Endothelial cell of umbilical vein (primary cell): ENCODE results near the gene RAB44. TPM values are rescaled to one million over a fixed set of nuclear protein-coding genes. Genes with fewer than 3 reads are reported as not detected.

Experiments
- BruUV-seq: library from RNA; stranded (reverse); fragments of 400-500 nt; replicated peaks from 2 replicates; lab custom pipeline; 2021; lab: Mats Ljungman, UMichigan
- CTCF ChIA-PET: fragments of 300-600, 350-600 bp; sonication (Branson Sonifier 250); formaldehyde crosslinking; loops from one replicate; lab custom pipeline; 2021; ENCODE audit warnings: antibody characterized with exemption, inconsistent platforms; lab: Charles Lee
- POLR2A ChIA-PET: fragments of 300-600, 350-600 bp; sonication (Branson Sonifier 250); formaldehyde crosslinking; loops from one replicate; lab custom pipeline; 2021; ENCODE audit warnings: antibody characterized with exemption, inconsistent platforms; lab: Charles Lee
- DNase-seq: peaks from one replicate; pipeline ENCODE4 v3.0.0-alpha.2; 2011; ENCODE audit warnings: low read depth, low spot score
- FAIRE-seq: peaks from 2 replicates; lab custom pipeline; 2011; peaks lifted over from hg19 to GRCh38; lab: Jason Lieb, UNC
- H2AFZ ChIP-seq: 2 replicates; pipeline ENCODE4 v1.6.0; 2012; ENCODE audit warnings: low read depth, low read length, control low read depth, inconsistent platforms
- H3K27ac ChIP-seq: 2 replicates; pipeline ENCODE4 v1.5.1; 2011; ENCODE audit warnings: low read depth, mild to moderate bottlenecking, control low read depth, low read length, moderate library complexity; ENCODE audit not compliant: insufficient read depth
- H3K27me3 ChIP-seq, 2 experiments: 2 replicates each; pipeline versions ENCODE4 v1.6.0 to v1.6.1; 2011; ENCODE audit warnings: low read length in 2 of 2, mixed read lengths in 1 of 2; ENCODE audit not compliant: control insufficient read depth in 2 of 2, insufficient read depth in 2 of 2
- H3K36me3 ChIP-seq, 2 experiments: 2 replicates in 1 of 2; 3 replicates in 1 of 2; pipeline ENCODE4 v1.5.1; 2011; ENCODE audit warnings: low read length in 2 of 2, mild to moderate bottlenecking in 1 of 2, moderate library complexity in 1 of 2; ENCODE audit not compliant: control insufficient read depth in 2 of 2, insufficient read depth in 2 of 2; ENCODE audit errors: extremely low read depth in 1 of 2
- H3K4me1 ChIP-seq: 3 replicates; pipeline ENCODE4 v1.5.1; 2011; ENCODE audit warnings: mild to moderate bottlenecking, low read length; ENCODE audit not compliant: control insufficient read depth, insufficient read depth; ENCODE audit errors: extremely low read depth
- H3K4me2 ChIP-seq: 2 replicates; pipeline ENCODE4 v1.6.1; 2011; ENCODE audit warnings: low read length, control low read depth, mixed read lengths; ENCODE audit not compliant: insufficient read depth
- H3K4me3 ChIP-seq, 3 experiments: fragments of 200-600 bp in 1 of 3; sonication (generic), shearing (Covaris generic) in 1 of 3; replicated peaks in 1 of 3; 2 replicates each; pipeline ENCODE4 v1.5.1; 2011 to 2016; ENCODE audit warnings: control low read depth in 3 of 3, low read length in 3 of 3, mild to moderate bottlenecking in 2 of 3, inconsistent platforms in 1 of 3, low read depth in 1 of 3, moderate library complexity in 1 of 3; ENCODE audit not compliant: insufficient read depth in 1 of 3
- H3K79me2 ChIP-seq: 2 replicates; pipeline ENCODE4 v1.6.0; 2012; ENCODE audit warnings: low read length, inconsistent platforms; ENCODE audit not compliant: control insufficient read depth, insufficient read depth
- H3K9ac ChIP-seq: replicated peaks from 2 replicates; pipeline ENCODE3; 2011; ENCODE audit warnings: low read length, control low read depth; ENCODE audit not compliant: insufficient read depth; ENCODE audit errors: extremely low read depth
- H3K9me1 ChIP-seq: replicated peaks from 3 replicates; pipeline ENCODE4 v1.6.0; 2011; ENCODE audit warnings: mild to moderate bottlenecking, low read length; ENCODE audit not compliant: control insufficient read depth, insufficient read depth; ENCODE audit errors: extremely low read depth
- H3K9me3 ChIP-seq: replicated peaks from 2 replicates; pipeline ENCODE4 v1.5.1; 2012; ENCODE audit warnings: low read length, inconsistent platforms; ENCODE audit not compliant: control insufficient read depth, insufficient read depth
- H4K20me1 ChIP-seq: replicated peaks from 2 replicates; pipeline ENCODE3; 2011; ENCODE audit warnings: mild to moderate bottlenecking, low read length; ENCODE audit not compliant: control insufficient read depth, insufficient read depth; ENCODE audit errors: extremely low read depth
- EZH2 ChIP-seq: IDR thresholded peaks from 2 replicates; pipeline ENCODE4 v1.6.1; 2012; ENCODE audit warnings: borderline replicate concordance, low read depth, mild to moderate bottlenecking, moderate library complexity, low read length, inconsistent platforms; ENCODE audit not compliant: severe bottlenecking
- FOS ChIP-seq: IDR thresholded peaks from 2 replicates; pipeline ENCODE4 v1.6.1; 2011; ENCODE audit warnings: mild to moderate bottlenecking, low read length, moderate library complexity, borderline replicate concordance; ENCODE audit not compliant: insufficient read depth
- GATA2 ChIP-seq: IDR thresholded peaks from 2 replicates; pipeline ENCODE4 v1.7.0; 2011; ENCODE audit warnings: low read depth, mild to moderate bottlenecking, moderate library complexity, mixed read lengths, low read length; ENCODE audit not compliant: insufficient read length, insufficient read depth
- JUN ChIP-seq: IDR thresholded peaks from 2 replicates; pipeline ENCODE4 v1.6.1; 2011; ENCODE audit warnings: borderline replicate concordance, low read depth; ENCODE audit not compliant: insufficient read length, insufficient read depth
- MYC ChIP-seq: IDR thresholded peaks from one replicate; pipeline ENCODE4 v1.6.1; 2011; ENCODE audit warnings: mild to moderate bottlenecking, low read depth, low read length
- POLR2A ChIP-seq: IDR thresholded peaks from 2 replicates; pipeline ENCODE4 v1.6.1; 2012; ENCODE audit warnings: low read depth, mild to moderate bottlenecking, control low read depth, low read length
- POLR2AphosphoS5 ChIP-seq: IDR thresholded peaks from 2 replicates; pipeline ENCODE4 v1.6.1; 2012; ENCODE audit warnings: low read depth, mild to moderate bottlenecking, control low read depth, low read length, moderate library complexity; ENCODE audit not compliant: insufficient read depth
- dilution Hi-C: fragments of 300-500 bp; cut with MboI; formaldehyde crosslinking; loops from one replicate; pipeline ENCODE4 v1.15.0; 2019; ENCODE audit warnings: low sequenced_read_pairs; ENCODE audit not compliant: extremely low pct_ligation_motif_present
- intact Hi-C: fragments of 100-400 bp; cut with micrococcal nuclease; formaldehyde crosslinking; loops from one replicate; pipeline ENCODE4 v1.10.0; 2022
- polyA plus RNA-seq, 4 experiments: library from polyadenylated mRNA; depleted of rRNA in 3 of 4; stranded (reverse) in 3 of 4; unstranded in 1 of 4; fragments of >200 nt; gene quantifications; 2 replicates each; pipeline versions ENCODE4 v1.2.1 to v1.2.3, GENCODE V29; 2011 to 2012; ENCODE audit warnings: missing spikeins in 1 of 4
- total RNA-seq: library from RNA; stranded (reverse); gene quantifications from 2 replicates; pipeline ENCODE4 v1.2.3, GENCODE V29; 2021
- TF ChIP-seq, protein P1 (sequence below), 2 donors: IDR thresholded peaks; 1 replicate in 1 of 2; 2 replicates in 1 of 2; pipeline ENCODE4 v1.5.1; 2011; ENCODE audit warnings: low read length in 2 of 2, mild to moderate bottlenecking in 2 of 2, moderate library complexity in 2 of 2, control low read depth in 1 of 2, inconsistent platforms in 1 of 2, low read depth in 1 of 2; ENCODE audit not compliant: insufficient read depth in 1 of 2; ENCODE audit errors: extremely low read depth in 1 of 2
- TF ChIP-seq, protein P2 (sequence below): IDR thresholded peaks from 2 replicates; pipeline ENCODE4 v1.6.1; 2011; ENCODE audit not compliant: insufficient read depth, insufficient read length

The RAB44 gene
- total and polyA plus RNA-seq, 2 donors (not counting 3 experiments of a cell fraction or from before 2014, with no cell fraction given), result 0.03 to 0.11 TPM

DNA sequence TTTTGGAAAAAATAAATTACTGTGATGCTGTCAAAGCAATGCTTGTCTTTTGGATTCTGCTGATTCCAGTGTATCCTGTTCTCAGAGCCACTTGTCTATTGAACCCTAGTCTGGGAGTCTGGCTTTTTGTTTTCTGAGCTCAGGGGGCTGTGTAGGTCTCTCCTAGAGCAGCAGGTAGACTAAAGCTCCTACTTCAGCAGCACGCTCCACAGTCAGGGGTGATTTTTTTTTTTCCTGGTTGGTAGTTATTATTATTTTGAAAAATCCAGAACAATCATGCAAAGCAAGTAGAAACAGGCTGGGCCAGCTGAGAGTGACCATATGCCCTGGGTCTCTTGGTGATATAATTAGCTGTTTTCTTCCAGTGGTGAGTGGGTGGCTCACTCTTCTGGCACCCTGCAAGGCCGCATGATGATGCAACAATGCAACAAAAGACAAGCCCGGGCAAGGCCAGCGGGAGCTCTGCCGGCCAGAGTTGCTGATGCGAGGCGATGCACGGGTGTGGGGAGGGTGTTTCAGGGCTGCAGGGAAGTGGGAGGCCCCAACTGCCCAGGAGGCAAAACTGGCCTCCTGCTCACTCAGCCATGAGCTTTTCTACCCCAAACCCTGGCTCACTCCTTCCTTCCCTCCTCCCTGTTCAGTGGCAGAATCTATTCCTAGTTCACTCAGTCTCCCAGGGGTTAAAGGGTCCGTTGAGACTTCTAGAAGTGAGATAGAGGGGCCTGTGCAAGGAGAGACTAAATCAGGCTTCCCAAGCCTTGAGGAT, 30.6 kb upstream of the RAB44 start:
- Histone ChIP-seq H3K36me3 (no peaks in the 10 kb centered on the region), H3K9me1 (no peaks in the 10 kb centered on the region), H2AFZ (peak overlapping the region; percentile 56), H3K79me2 (no peaks in the 10 kb centered on the region), H3K4me1 (no peaks in the 10 kb centered on the region), H3K27ac (no peak overlapping the region), H3K4me2 (no peak overlapping the region), H3K9me3 (no peaks in the 10 kb centered on the region), H4K20me1 (no peaks in the 10 kb centered on the region), H3K27me3 (no peaks in the 10 kb centered on the region), H3K9ac (no peak overlapping the region), H3K4me3 (no peak overlapping the region)
- intact Hi-C loops (no loop called here), dilution Hi-C loops (no loop called here)
- FAIRE-seq (no peak), DNase-seq (peak; percentile 41)
- BruUV-seq, result no TSS peak
- CTCF ChIA-PET, result interaction anchor here (1.6 to 1.8 kb wide), 2 partner anchors 15 to 51 kb away, joined by 5 to 6 read pairs; no protein-coding TSS in a partner anchor
- TF ChIP-seq, protein P1, sequence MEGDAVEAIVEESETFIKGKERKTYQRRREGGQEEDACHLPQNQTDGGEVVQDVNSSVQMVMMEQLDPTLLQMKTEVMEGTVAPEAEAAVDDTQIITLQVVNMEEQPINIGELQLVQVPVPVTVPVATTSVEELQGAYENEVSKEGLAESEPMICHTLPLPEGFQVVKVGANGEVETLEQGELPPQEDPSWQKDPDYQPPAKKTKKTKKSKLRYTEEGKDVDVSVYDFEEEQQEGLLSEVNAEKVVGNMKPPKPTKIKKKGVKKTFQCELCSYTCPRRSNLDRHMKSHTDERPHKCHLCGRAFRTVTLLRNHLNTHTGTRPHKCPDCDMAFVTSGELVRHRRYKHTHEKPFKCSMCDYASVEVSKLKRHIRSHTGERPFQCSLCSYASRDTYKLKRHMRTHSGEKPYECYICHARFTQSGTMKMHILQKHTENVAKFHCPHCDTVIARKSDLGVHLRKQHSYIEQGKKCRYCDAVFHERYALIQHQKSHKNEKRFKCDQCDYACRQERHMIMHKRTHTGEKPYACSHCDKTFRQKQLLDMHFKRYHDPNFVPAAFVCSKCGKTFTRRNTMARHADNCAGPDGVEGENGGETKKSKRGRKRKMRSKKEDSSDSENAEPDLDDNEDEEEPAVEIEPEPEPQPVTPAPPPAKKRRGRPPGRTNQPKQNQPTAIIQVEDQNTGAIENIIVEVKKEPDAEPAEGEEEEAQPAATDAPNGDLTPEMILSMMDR (IDR thresholded peaks at IDR 0.05; ENCODE audit: extremely low read depth in 1 of 2, insufficient read depth in 1 of 2, low read depth in 1 of 2, low read length in 2 of 2), result no peak
- TF ChIP-seq, protein P2, sequence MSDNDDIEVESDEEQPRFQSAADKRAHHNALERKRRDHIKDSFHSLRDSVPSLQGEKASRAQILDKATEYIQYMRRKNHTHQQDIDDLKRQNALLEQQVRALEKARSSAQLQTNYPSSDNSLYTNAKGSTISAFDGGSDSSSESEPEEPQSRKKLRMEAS, result no peak
- TF ChIP-seq EZH2 (no peak), GATA2 (no peak), FOS (no peak), POLR2A (no peak), MYC (no peak), POLR2AphosphoS5 (no peak), JUN (no peak)
- POLR2A ChIA-PET, result interaction anchor here (1.4 kb wide), 1 partner anchor 12 kb away, joined by 11 read pairs; the partner anchor contains the start of gene CDKN1A
